Cardiac muscle cell (in vitro differentiated cells and primary cell): ENCODE results near the gene RPL18. TPM values are rescaled to one million over a fixed set of nuclear protein-coding genes. Genes with fewer than 3 reads are reported as not detected.

ENCODE experiments used
- DNase-seq, 2 donors: peaks; one replicate each; pipeline versions ENCODE4 v3.0.0 to v3.0.0-alpha.2; 2010 to 2017; ENCODE audit warnings: low read depth in 1 of 2, low spot score in 1 of 2
- H3K27ac ChIP-seq: fragments of 200-600 bp; sonication (generic); 2 replicates; pipeline ENCODE4 v1.5.1; 2016
- H3K27me3 ChIP-seq: fragments of 200-600 bp; sonication (generic); 2 replicates; pipeline ENCODE4 v1.6.0; 2016; ENCODE audit warnings: control low read depth
- H3K36me3 ChIP-seq: fragments of 200-600 bp; sonication (generic); 2 replicates; pipeline ENCODE4 v1.5.1; 2016; ENCODE audit warnings: control low read depth
- H3K4me1 ChIP-seq: fragments of 200-600 bp; sonication (generic); 2 replicates; pipeline ENCODE4 v1.8.1; 2017; ENCODE audit warnings: low read depth, mild to moderate bottlenecking, mixed run types
- H3K4me3 ChIP-seq: fragments of 200-600 bp; sonication (generic); 2 replicates; pipeline ENCODE4 v1.5.1; 2016; ENCODE audit warnings: mild to moderate bottlenecking
- H3K9me3 ChIP-seq: fragments of 200-600 bp; sonication (generic); 2 replicates; pipeline ENCODE4 v1.5.1; 2017; ENCODE audit warnings: low read depth, mild to moderate bottlenecking, control low read depth
- polyA plus RNA-seq: library from polyadenylated mRNA; unstranded; fragments of >200 nt; fragmentation: Nextera tagmentation; extraction: Ambion mirVana; gene quantifications from 2 replicates; pipeline ENCODE4 v1.2.1, GENCODE V29; 2016
- total RNA-seq: library from RNA; depleted of rRNA; stranded (reverse); fragments of >200 nt; gene quantifications from 2 replicates; pipeline ENCODE4 v1.2.3, GENCODE V29; 2016
- TF ChIP-seq, protein P1 (sequence below): IDR thresholded peaks from 2 replicates; pipeline ENCODE4 v1.5.1; 2012; ENCODE audit warnings: low read depth, mild to moderate bottlenecking, low read length

RPL18 gene
- total and polyA plus RNA-seq, 2 experiments from 2014 or later, result 692 to 3,429 TPM

GRCh38 chr19:48642862-48643261 lies 23.9 kb upstream of the RPL18 start:
- peaks cover 4% of the 10 kb centered on the region for H3K4me1 ChIP-seq
- no peaks in the 10 kb centered on the region for H3K27me3 ChIP-seq
- no peak overlapping the region for H3K27ac ChIP-seq
- no peaks in the 10 kb centered on the region for H3K36me3 ChIP-seq
- no peak overlapping the region for H3K4me3 ChIP-seq
- TF ChIP-seq, protein P1, sequence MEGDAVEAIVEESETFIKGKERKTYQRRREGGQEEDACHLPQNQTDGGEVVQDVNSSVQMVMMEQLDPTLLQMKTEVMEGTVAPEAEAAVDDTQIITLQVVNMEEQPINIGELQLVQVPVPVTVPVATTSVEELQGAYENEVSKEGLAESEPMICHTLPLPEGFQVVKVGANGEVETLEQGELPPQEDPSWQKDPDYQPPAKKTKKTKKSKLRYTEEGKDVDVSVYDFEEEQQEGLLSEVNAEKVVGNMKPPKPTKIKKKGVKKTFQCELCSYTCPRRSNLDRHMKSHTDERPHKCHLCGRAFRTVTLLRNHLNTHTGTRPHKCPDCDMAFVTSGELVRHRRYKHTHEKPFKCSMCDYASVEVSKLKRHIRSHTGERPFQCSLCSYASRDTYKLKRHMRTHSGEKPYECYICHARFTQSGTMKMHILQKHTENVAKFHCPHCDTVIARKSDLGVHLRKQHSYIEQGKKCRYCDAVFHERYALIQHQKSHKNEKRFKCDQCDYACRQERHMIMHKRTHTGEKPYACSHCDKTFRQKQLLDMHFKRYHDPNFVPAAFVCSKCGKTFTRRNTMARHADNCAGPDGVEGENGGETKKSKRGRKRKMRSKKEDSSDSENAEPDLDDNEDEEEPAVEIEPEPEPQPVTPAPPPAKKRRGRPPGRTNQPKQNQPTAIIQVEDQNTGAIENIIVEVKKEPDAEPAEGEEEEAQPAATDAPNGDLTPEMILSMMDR, result no peak
- no peak for DNase-seq
- no peaks in the 10 kb centered on the region for H3K9me3 ChIP-seq

- no peaks in the 10 kb centered on the region for H3K27me3 ChIP-seq
- H3K9me3 ChIP-seq, result no peaks in the 10 kb centered on the region
- no peak overlapping the region for H3K4me3 ChIP-seq
- peaks cover 4% of the 10 kb centered on the region for H3K4me1 ChIP-seq
- H3K36me3 ChIP-seq, result no peaks in the 10 kb centered on the region
- H3K27ac ChIP-seq, result no peak overlapping the region
- TF ChIP-seq, protein P1, result no peak
- DNase-seq, result no peak
These were observed 22.9 kb upstream of the RPL18 start for GRCh38 chr19:48641850-48642249.

DNA sequence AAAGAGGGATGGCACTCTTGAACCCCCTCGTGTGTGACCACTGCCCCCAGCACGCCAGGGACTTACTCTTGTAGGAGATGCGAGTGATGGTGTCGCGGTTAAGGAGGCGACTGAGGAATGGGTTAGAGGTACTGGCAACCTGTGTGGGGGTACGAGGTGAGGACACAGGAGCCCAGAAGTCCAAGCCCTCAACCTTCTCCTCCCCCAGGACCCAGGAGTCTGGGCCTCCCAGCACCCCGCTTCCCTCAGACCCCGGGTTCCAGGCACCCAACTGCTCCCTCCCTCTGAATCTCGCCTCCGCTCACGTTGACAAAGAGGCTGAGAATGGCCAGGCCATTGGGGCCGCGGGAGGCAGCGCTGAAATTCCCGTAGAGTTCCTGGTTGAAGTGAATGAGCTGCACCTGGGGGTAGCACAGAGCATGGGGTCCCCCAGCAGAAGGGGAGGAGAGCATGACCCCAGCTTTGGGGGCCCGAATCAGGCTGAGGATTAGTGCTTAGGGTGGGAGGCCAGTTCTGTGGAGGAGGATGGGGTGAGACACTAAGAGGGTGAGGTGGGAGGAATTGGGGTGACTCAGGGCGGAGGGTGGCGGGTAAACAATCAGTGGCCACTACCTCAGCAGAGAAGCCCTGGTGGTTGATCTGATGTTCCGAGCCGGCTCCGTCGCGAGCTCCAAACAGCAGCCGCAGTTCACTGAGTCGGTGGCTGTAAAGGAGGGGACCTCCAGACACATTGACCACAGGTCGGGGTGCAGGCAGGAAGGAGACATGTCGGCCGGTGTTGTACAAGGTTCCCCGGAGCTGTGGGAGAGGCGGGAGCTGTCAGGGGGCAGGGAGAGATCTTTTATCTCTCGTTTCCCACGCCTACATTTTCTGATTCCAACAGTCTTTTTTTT lies 20.8 kb upstream of the RPL18 start:
- TF ChIP-seq, protein P1, result no peak
- no peak for DNase-seq
- no peaks in the 10 kb centered on the region for H3K27me3 ChIP-seq
- H3K4me1 ChIP-seq, result peaks cover 7% of the 10 kb centered on the region
- no peak overlapping the region for H3K27ac ChIP-seq
- H3K9me3 ChIP-seq, result no peaks in the 10 kb centered on the region
- H3K36me3 ChIP-seq, result no peaks in the 10 kb centered on the region
- no peak overlapping the region for H3K4me3 ChIP-seq

DNA sequence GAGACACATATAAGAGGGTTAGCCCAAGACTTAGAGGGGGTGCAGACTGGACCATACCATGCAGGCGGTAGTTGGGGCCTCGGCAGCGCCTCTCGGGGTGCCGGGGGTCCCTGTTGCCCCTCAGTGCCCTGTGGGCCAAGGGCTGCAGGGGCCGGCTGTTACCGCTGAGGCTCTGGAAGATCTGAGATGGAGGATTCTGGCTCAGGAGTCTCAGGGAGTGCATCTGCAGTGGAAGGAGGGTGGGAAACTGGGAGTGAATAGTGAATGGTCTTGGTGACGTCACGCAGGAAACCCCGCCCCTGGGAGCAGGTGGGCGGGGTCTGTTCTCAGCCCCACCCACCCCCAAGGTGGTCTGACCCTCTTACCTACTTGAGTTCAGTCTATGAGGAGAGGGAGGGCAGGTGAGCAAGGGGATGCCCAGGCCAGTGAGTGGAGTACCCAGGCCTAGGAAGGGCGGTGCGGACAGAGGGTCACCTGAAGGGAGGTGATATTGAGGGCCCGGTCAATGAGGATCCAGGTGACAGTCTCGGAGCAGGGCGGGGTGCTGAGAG lies 19.9 kb upstream of the RPL18 start:
- Histone ChIP-seq H3K36me3 (no peaks in the 10 kb centered on the region), H3K27ac (peak overlapping the region; percentile 19), H3K4me3 (no peak overlapping the region), H3K27me3 (no peaks in the 10 kb centered on the region), H3K9me3 (no peaks in the 10 kb centered on the region), H3K4me1 (peaks cover 13% of the 10 kb centered on the region)
- no peak for DNase-seq
- TF ChIP-seq, protein P1, result no peak

- Histone ChIP-seq H3K9me3 (no peaks in the 10 kb centered on the region), H3K4me3 (peak overlapping the region; percentile 30), H3K36me3 (no peaks in the 10 kb centered on the region), H3K4me1 (peaks cover 16% of the 10 kb centered on the region), H3K27ac (peak overlapping the region; percentile 88), H3K27me3 (no peaks in the 10 kb centered on the region)
- TF ChIP-seq, protein P1, result peak; percentile 17
- peak; percentile 95 to 99 for DNase-seq
These were observed 19.2 kb upstream of the RPL18 start for GRCh38 chr19:48637948-48638830.
